Activated CD4-positive, alpha-beta T cell treated with anti-CD3 and anti-CD28 coated beads, Interleukin-2, amount 10 ng/mL, durations not matched to agents 7 days and 5 days (primary cell): Measurements from ENCODE around the gene PCDHGB5. TPM values are rescaled to one million over a fixed set of nuclear protein-coding genes. Genes with fewer than 3 reads are reported as not detected.
"Not testable (repeated sequence)": the region's sequence is repeated elsewhere in the genome, so short reads cannot be mapped to it uniquely, and the experiment has no call there.

Source experiments
- CTCF ChIA-PET: fragments of 350-600 bp; sonication (Branson Sonifier 250); formaldehyde crosslinking; loops from one replicate; lab custom pipeline; 2021; ENCODE audit warnings: antibody characterized with exemption; lab: Charles Lee
- POLR2A ChIA-PET: fragments of 350-600 bp; sonication (Branson Sonifier 250); formaldehyde crosslinking; loops from one replicate; lab custom pipeline; 2021; ENCODE audit warnings: antibody characterized with exemption; lab: Charles Lee
- DNase-seq: peaks from one replicate; pipeline ENCODE4 v3.0.0-alpha.2; 2020
- H3K27ac Mint-ChIP-seq: one replicate; pipeline ENCODE4 v1.8.0; 2021; ENCODE audit warnings: mild to moderate bottlenecking, moderate library complexity, mixed read lengths
- H3K27me3 Mint-ChIP-seq: one replicate; pipeline ENCODE4 v1.8.0; 2021; ENCODE audit warnings: mixed read lengths
- H3K36me3 Mint-ChIP-seq: one replicate; pipeline ENCODE4 v1.8.0; 2021; ENCODE audit warnings: low read depth, mixed read lengths
- H3K4me1 Mint-ChIP-seq: one replicate; pipeline ENCODE4 v1.8.0; 2021; ENCODE audit warnings: mixed read lengths
- H3K4me3 Mint-ChIP-seq: one replicate; pipeline ENCODE4 v1.8.0; 2021; ENCODE audit warnings: mild to moderate bottlenecking, moderate library complexity, mixed read lengths
- H3K9me3 Mint-ChIP-seq: one replicate; pipeline ENCODE4 v1.8.0; 2021; ENCODE audit warnings: mixed read lengths
- total RNA-seq, 2 experiments: library from RNA; stranded (reverse); gene quantifications; one replicate each; pipeline ENCODE4 v1.2.3, GENCODE V29; 2021

PCDHGB5 gene
- total RNA-seq, result not detected

DNA sequence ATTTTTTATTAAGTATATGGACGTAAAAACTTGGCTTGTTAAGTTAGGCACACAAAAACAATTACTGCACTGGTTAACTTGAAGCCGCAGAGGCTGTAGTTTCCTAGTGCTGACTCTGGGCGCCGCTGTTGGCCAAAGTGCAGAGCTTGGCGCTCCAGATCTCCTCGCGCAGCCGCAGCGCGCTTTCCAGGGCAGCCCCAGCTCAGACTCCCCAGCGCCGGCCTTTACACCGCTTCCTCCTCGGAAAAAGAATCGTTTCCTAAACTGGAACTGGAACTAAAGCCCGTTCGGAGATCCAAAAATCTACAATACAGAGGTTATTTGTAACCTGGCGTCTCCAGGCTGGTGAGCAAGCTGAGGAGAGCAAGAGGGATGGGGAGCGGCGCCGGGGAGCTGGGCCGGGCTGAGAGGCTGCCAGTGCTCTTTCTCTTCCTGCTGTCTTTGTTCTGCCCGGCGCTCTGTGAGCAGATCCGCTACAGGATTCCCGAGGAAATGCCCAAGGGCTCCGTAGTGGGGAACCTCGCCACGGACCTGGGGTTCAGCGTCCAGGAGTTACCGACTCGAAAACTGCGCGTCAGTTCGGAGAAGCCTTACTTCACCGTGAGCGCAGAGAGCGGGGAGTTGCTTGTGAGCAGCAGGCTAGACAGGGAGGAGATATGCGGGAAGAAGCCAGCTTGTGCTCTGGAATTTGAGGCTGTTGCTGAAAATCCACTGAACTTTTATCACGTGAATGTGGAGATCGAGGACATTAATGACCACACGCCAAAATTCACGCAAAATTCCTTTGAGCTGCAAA, at the start of gene PCDHGB5:
Gene PCDHGB5 (plus strand): TSS at position 192 of the 796 bp plus-strand sequence. CDS start 181 bp downstream, at position 373.
- CTCF ChIA-PET, result interaction anchor here (1.2 to 3.0 kb wide), 9 partner anchors 10 to 556 kb away, joined by 3 to 11 read pairs (median 5); partner anchors contain the start of genes PCDHGA10, PCDHGA11, PCDHGA6 and PCDHGB6
- not testable (repeated sequence) for H3K4me1 Mint-ChIP-seq, H3K36me3 Mint-ChIP-seq
- Mint-ChIP-seq H3K4me3 (peak within 1 kb of the TSS; percentile 25), H3K9me3 (peaks cover 24% of the 10 kb centered on the region), H3K27ac (peak within 1 kb of the TSS; percentile 33), H3K27me3 (peaks cover 48% of the 10 kb centered on the region)
- peak; percentile 34 for DNase-seq
- POLR2A ChIA-PET, result interaction anchor here (0.7 kb wide), 1 partner anchor 15 kb away, joined by 3 read pairs; the partner anchor contains the start of gene PCDHGA10

GRCh38 chr5:141349917-141350619, 47.7 kb upstream of the PCDHGB5 start, which contains the start of gene PCDHGB1:
TSS of gene PCDHGB1 (plus strand) at chr5:141350099. CDS start at chr5:141350261, 162 bp downstream.
- H3K4me3 Mint-ChIP-seq, result no peak within 1 kb of the TSS
- POLR2A ChIA-PET, result no interaction called here
- CTCF ChIA-PET, result interaction anchor here (0.6 to 2.3 kb wide), 8 partner anchors 10 to 1558 kb away, joined by 3 to 9 read pairs (median 3); partner anchors contain the start of genes PCDHGB2 and TAF7
- peaks cover 24% of the 10 kb centered on the region for H3K27me3 Mint-ChIP-seq
- no peak within 1 kb of the TSS for H3K27ac Mint-ChIP-seq
- peak; percentile 40 for DNase-seq
- peaks cover 3% of the 10 kb centered on the region for H3K36me3 Mint-ChIP-seq
- H3K4me1 Mint-ChIP-seq, result no peaks in the 10 kb centered on the region
- H3K9me3 Mint-ChIP-seq, result peaks cover 21% of the 10 kb centered on the region

DNA sequence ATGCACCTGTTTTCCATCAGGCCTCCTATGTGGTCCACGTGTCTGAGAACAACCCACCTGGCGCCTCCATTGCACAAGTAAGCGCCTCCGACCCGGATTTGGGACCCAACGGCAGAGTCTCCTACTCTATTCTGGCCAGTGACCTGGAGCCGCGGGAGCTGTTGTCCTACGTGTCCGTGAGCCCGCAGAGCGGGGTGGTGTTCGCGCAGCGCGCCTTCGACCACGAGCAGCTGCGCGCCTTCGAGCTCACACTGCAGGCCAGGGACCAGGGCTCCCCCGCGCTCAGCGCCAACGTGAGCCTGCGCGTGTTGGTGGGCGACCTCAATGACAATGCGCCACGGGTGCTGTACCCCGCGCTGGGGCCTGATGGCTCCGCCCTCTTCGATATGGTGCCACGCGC, 46.2 kb upstream of the PCDHGB5 start:
- peaks cover 3% of the 10 kb centered on the region for H3K36me3 Mint-ChIP-seq
- peaks cover 23% of the 10 kb centered on the region for H3K9me3 Mint-ChIP-seq
- ChIA-PET POLR2A (no interaction called here), CTCF (interaction anchor here (1.0 kb wide), 1 partner anchor 19 kb away, joined by 4 read pairs; no protein-coding TSS in a partner anchor)
- DNase-seq, result no peak
- no peaks in the 10 kb centered on the region for H3K4me1 Mint-ChIP-seq
- no peak overlapping the region for H3K4me3 Mint-ChIP-seq
- H3K27me3 Mint-ChIP-seq, result peaks cover 28% of the 10 kb centered on the region
- H3K27ac Mint-ChIP-seq, result no peak overlapping the region

DNA sequence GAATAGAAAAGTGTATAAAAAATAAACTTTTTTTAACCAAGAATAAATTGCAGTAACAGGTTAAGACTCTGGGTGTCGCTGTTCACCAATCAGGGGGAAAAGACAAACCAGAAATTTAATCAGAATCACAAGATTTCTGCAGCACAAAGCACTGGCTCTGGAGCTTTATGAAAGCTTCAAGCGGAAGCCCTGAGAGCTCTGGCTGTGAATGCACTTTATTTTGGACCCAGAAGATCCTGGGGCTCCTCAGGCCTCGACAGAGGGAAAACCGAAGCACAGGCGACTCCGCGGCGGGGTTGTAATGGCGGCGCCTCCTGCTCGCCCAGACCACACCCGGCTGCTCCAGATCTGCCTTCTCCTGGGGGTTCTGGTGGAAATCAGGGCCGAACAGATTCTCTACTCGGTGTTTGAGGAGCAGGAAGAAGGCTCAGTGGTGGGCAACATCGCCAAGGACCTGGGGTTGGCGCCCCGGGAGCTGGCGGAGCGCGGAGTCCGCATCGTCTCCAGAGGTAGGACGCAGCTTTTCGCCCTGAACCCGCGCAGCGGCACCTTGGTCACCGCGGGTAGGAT, 42.8 kb upstream of the PCDHGB5 start, which contains the start of gene PCDHGA4:
Gene PCDHGA4 (plus strand): TSS at position 122 of the 570 bp plus-strand sequence. CDS start 87 bp downstream, at position 209.
- ChIA-PET POLR2A (no interaction called here), CTCF (interaction anchor here (1.0 to 2.4 kb wide), 5 partner anchors 9 to 152 kb away, joined by 3 to 7 read pairs (median 3); partner anchors contain the start of genes PCDHGA3, PCDHGA5 and PCDHGB7)
- Mint-ChIP-seq H3K36me3 (peaks cover 3% of the 10 kb centered on the region), H3K27me3 (peaks cover 33% of the 10 kb centered on the region), H3K4me1 (peaks cover 2% of the 10 kb centered on the region), H3K9me3 (peaks cover 28% of the 10 kb centered on the region), H3K27ac (no peak within 1 kb of the TSS), H3K4me3 (no peak within 1 kb of the TSS)
- no peak for DNase-seq

DNA sequence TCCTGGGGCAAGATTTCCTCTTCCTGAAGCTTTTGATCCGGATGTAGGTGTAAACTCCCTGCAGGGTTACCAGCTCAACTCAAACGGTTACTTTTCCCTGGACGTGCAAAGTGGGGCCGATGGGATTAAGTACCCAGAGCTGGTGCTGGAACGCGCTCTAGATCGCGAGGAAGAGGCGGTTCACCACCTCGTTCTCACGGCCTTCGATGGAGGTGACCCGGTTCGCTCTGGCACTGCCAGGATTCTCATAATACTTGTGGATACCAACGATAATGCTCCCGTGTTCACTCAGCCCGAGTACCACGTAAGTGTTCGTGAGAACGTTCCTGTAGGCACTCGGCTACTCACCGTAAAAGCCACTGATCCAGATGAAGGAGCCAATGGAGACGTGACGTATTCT, 42.1 kb upstream of the PCDHGB5 start:
- no peak overlapping the region for H3K27ac Mint-ChIP-seq
- POLR2A ChIA-PET, result no interaction called here
- H3K4me1 Mint-ChIP-seq, result peaks cover 2% of the 10 kb centered on the region
- H3K9me3 Mint-ChIP-seq, result peaks cover 28% of the 10 kb centered on the region
- DNase-seq, result no peak
- peaks cover 34% of the 10 kb centered on the region for H3K27me3 Mint-ChIP-seq
- H3K36me3 Mint-ChIP-seq, result peaks cover 3% of the 10 kb centered on the region
- H3K4me3 Mint-ChIP-seq, result no peak overlapping the region
- CTCF ChIA-PET, result interaction anchor here (0.6 to 2.4 kb wide), 7 partner anchors 8 to 151 kb away, joined by 3 to 7 read pairs (median 3); partner anchors contain the start of genes PCDHGA3, PCDHGA5 and PCDHGB7

GRCh38 chr5:141356133-141356532, 41.6 kb upstream of the PCDHGB5 start:
- DNase-seq, result no peak
- Mint-ChIP-seq H3K27me3 (peaks cover 34% of the 10 kb centered on the region), H3K4me1 (peaks cover 2% of the 10 kb centered on the region), H3K36me3 (peaks cover 3% of the 10 kb centered on the region), H3K27ac (no peak overlapping the region), H3K9me3 (peaks cover 28% of the 10 kb centered on the region), H3K4me3 (no peak overlapping the region)
- ChIA-PET CTCF (interaction anchor here (0.6 to 2.4 kb wide), 5 partner anchors 8 to 143 kb away, joined by 3 to 7 read pairs (median 3); partner anchors contain the start of genes PCDHGA3, PCDHGA5 and PCDHGB7), POLR2A (no interaction called here)

DNA sequence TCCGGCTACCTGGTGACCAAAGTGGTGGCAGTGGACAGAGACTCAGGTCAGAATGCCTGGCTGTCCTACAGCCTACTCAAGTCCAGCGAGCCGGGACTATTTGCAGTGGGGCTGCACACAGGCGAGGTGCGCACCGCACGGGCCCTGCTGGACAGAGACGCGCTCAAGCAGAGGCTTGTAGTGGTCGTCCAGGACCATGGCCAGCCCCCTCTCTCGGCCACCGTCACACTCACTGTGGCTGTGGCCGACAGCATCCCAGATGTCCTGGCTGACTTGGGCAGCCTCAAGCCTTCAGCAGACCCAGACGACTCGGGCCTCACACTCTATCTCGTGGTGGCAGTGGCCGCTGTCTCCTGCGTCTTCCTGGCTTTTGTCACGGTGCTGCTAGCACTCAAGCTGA, 40.8 kb upstream of the PCDHGB5 start:
- Mint-ChIP-seq H3K27me3 (peaks cover 38% of the 10 kb centered on the region), H3K4me1 (peaks cover 2% of the 10 kb centered on the region), H3K27ac (no peak overlapping the region), H3K36me3 (peaks cover 3% of the 10 kb centered on the region), H3K9me3 (peaks cover 31% of the 10 kb centered on the region), H3K4me3 (no peak overlapping the region)
- ChIA-PET CTCF (interaction anchor here (2.4 kb wide), 1 partner anchor 13 kb away, joined by 7 read pairs; the partner anchor contains the start of gene PCDHGA3), POLR2A (no interaction called here)
- DNase-seq, result no peak

DNA sequence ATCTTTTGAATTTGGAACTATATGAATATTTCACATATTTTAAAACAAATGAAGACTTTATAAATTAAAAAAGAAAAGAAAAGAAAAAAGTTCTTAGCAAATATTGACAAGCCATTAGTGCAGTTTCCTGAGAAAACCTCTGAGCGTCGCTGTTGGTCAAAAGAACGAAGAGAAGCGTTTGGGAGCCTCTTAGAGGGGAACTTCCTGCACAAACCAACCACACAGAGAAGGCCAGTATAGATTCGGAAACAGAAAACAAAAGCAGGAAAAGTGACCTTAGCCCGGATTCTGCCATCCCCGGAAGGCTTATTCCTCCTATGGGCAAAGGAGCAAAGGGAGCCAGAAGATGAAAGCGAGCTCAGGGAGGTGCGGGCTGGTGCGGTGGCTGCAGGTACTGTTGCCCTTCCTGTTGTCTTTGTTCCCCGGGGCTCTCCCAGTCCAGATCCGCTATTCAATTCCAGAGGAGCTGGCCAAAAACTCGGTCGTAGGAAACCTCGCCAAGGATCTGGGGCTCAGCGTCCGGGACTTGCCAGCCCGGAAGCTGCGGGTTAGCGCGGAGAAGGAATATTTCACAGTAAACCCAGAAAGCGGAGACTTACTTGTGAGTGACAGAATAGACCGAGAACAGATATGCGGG, 37.8 kb upstream of the PCDHGB5 start, which contains the start of gene PCDHGB2:
Gene PCDHGB2 (plus strand): TSS at position 205 of the 637 bp plus-strand sequence. CDS start 142 bp downstream, at position 347.
- H3K27ac Mint-ChIP-seq, result no peak within 1 kb of the TSS
- H3K4me3 Mint-ChIP-seq, result peak within 1 kb of the TSS; percentile 56
- DNase-seq, result no peak
- peaks cover 40% of the 10 kb centered on the region for H3K9me3 Mint-ChIP-seq
- POLR2A ChIA-PET, result no interaction called here
- H3K36me3 Mint-ChIP-seq, result peaks cover 2% of the 10 kb centered on the region
- H3K4me1 Mint-ChIP-seq, result peaks cover 2% of the 10 kb centered on the region
- CTCF ChIA-PET, result interaction anchor here (0.9 to 1.2 kb wide), 3 partner anchors 10 to 40 kb away, joined by 3 read pairs; partner anchors contain the start of genes PCDHGB1 and TAF7
- peaks cover 51% of the 10 kb centered on the region for H3K27me3 Mint-ChIP-seq

GRCh38 chr5:141360685-141361084, 37.1 kb upstream of the PCDHGB5 start:
- Mint-ChIP-seq H3K27ac (no peak overlapping the region), H3K27me3 (peaks cover 59% of the 10 kb centered on the region), H3K4me3 (no peak overlapping the region), H3K9me3 (peaks cover 43% of the 10 kb centered on the region), H3K4me1 (peaks cover 2% of the 10 kb centered on the region), H3K36me3 (peaks cover 7% of the 10 kb centered on the region)
- ChIA-PET CTCF (interaction anchor here (1.2 kb wide), 1 partner anchor 30 kb away, joined by 3 read pairs; no protein-coding TSS in a partner anchor), POLR2A (no interaction called here)
- DNase-seq, result no peak

- POLR2A ChIA-PET, result no interaction called here
- Mint-ChIP-seq H3K4me1 (peaks cover 2% of the 10 kb centered on the region), H3K27ac (no peak overlapping the region), H3K9me3 (peaks cover 40% of the 10 kb centered on the region), H3K36me3 (peaks cover 7% of the 10 kb centered on the region), H3K4me3 (no peak overlapping the region), H3K27me3 (peaks cover 58% of the 10 kb centered on the region)
- DNase-seq, result no peak
- CTCF ChIA-PET, result no interaction called here
Measured at GRCh38 chr5:141362719-141363118, 35.0 kb upstream of the PCDHGB5 start.

- peaks cover 7% of the 10 kb centered on the region for H3K36me3 Mint-ChIP-seq
- peak within 1 kb of the TSS; percentile 50 for H3K27ac Mint-ChIP-seq
- POLR2A ChIA-PET, result interaction anchor here (0.5 to 0.6 kb wide), 2 partner anchors 47 to 76 kb away, joined by 3 read pairs; no protein-coding TSS in a partner anchor
- CTCF ChIA-PET, result interaction anchor here (0.9 to 1.5 kb wide), 4 partner anchors 9 to 48 kb away, joined by 3 to 6 read pairs (median 6); partner anchors contain the start of genes PCDHGA10 and PCDHGA4
- peaks cover 2% of the 10 kb centered on the region for H3K4me1 Mint-ChIP-seq
- peaks cover 40% of the 10 kb centered on the region for H3K9me3 Mint-ChIP-seq
- peaks cover 61% of the 10 kb centered on the region for H3K27me3 Mint-ChIP-seq
- peak within 1 kb of the TSS; percentile 25 for H3K4me3 Mint-ChIP-seq
- DNase-seq, result no peak
Measured at GRCh38 chr5:141363952-141364660, 33.6 kb upstream of the PCDHGB5 start, which contains the start of gene PCDHGA5. TSS of gene PCDHGA5 (plus strand) at chr5:141364162. CDS start at chr5:141364331, 169 bp downstream.
